Ishikawa (cell line): Measurements from ENCODE around the gene SULT1A1.

Experiments
- CEBPB ChIP-seq: IDR thresholded peaks from 2 replicates; pipeline ENCODE4 v1.6.1; 2012
- CREB1 ChIP-seq: IDR thresholded peaks from 2 replicates; pipeline ENCODE4 v1.6.1; 2012; ENCODE audit warnings: low read depth
- EGR1 ChIP-seq: IDR thresholded peaks from 2 replicates; pipeline ENCODE4 v1.6.1; 2012
- EP300 ChIP-seq: IDR thresholded peaks from 2 replicates; pipeline ENCODE4 v1.6.1; 2012; ENCODE audit warnings: borderline replicate concordance
- FOXM1 ChIP-seq: IDR thresholded peaks from 2 replicates; pipeline ENCODE4 v1.6.1; 2012; ENCODE audit warnings: low read depth, borderline replicate concordance
- MAX ChIP-seq: IDR thresholded peaks from 2 replicates; pipeline ENCODE4 v1.6.1; 2012
- NFIC ChIP-seq: IDR thresholded peaks from 2 replicates; pipeline ENCODE4 v1.6.1; 2012
- RAD21 ChIP-seq: IDR thresholded peaks from 2 replicates; pipeline ENCODE4 v1.6.1; 2012; ENCODE audit warnings: low read depth
- REST ChIP-seq: IDR thresholded peaks from 2 replicates; pipeline ENCODE4 v1.6.1; 2012; ENCODE audit warnings: low read depth, mild to moderate bottlenecking
- TAF1 ChIP-seq: IDR thresholded peaks from 2 replicates; pipeline ENCODE4 v1.6.1; 2012; ENCODE audit warnings: low read depth, mild to moderate bottlenecking
- TCF12 ChIP-seq: IDR thresholded peaks from 2 replicates; pipeline ENCODE4 v1.6.1; 2012; ENCODE audit warnings: low read depth
- TEAD4 ChIP-seq: IDR thresholded peaks from 2 replicates; pipeline ENCODE4 v1.6.1; 2012
- USF1 ChIP-seq: IDR thresholded peaks from 2 replicates; pipeline ENCODE4 v1.6.1; 2012
- YY1 ChIP-seq: IDR thresholded peaks from 2 replicates; pipeline ENCODE4 v1.6.1; 2012; ENCODE audit warnings: low read depth
- ZBTB7A ChIP-seq: IDR thresholded peaks from 2 replicates; pipeline ENCODE4 v1.6.1; 2012; ENCODE audit warnings: low read depth

SULT1A1 gene

GRCh38 chr16:28587386-28587785 is 22.5 kb downstream of the SULT1A1 start:
- TF ChIP-seq USF1 (0 out of 2 replicates have a peak, but pooled peaks have one; percentile 4), YY1 (no peak), TEAD4 (no peak)

GRCh38 chr16:28586466-28586865 is 23.4 kb downstream of the SULT1A1 start:
- TF ChIP-seq TCF12, result no peak
- TF ChIP-seq YY1, result no peak
- TF ChIP-seq EP300, result no peak
- TF ChIP-seq MAX, result no peak
- no peak for TF ChIP-seq RAD21
- TF ChIP-seq FOXM1, result no peak
- TF ChIP-seq NFIC, result no peak
- no peak for TF ChIP-seq CREB1
- TF ChIP-seq ZBTB7A, result no peak
- TF ChIP-seq TAF1, result no peak
- TF ChIP-seq USF1, result no peak
- no peak for TF ChIP-seq CEBPB

- TF ChIP-seq NFIC (peak; percentile 38; the same call in 1 of the 2 replicates), MAX (no peak)
These were observed 24.2 kb downstream of the SULT1A1 start for GRCh38 chr16:28585674-28586073.

GRCh38 chr16:28580726-28581315 is 29.0 kb downstream of the SULT1A1 start:
- TF ChIP-seq MAX, result no peak

- TF ChIP-seq TAF1 (no peak), EGR1 (no peak), CEBPB (no peak), EP300 (no peak), TEAD4 (no peak), YY1 (no peak), RAD21 (no peak), REST (no peak), ZBTB7A (no peak), CREB1 (no peak), USF1 (no peak), NFIC (no peak), TCF12 (no peak), MAX (no peak), FOXM1 (no peak)
These were observed 34.3 kb downstream of the SULT1A1 start for GRCh38 chr16:28575446-28576109.

GRCh38 chr16:28574925-28575324 is 34.9 kb downstream of the SULT1A1 start:
- no peak for TF ChIP-seq USF1
- no peak for TF ChIP-seq FOXM1
- TF ChIP-seq MAX, result no peak
- no peak for TF ChIP-seq RAD21
- no peak for TF ChIP-seq TCF12
- no peak for TF ChIP-seq CEBPB
- TF ChIP-seq TEAD4, result no peak
- TF ChIP-seq REST, result no peak
- TF ChIP-seq YY1, result no peak
- no peak for TF ChIP-seq TAF1
- no peak for TF ChIP-seq EP300
- TF ChIP-seq EGR1, result no peak
- TF ChIP-seq CREB1, result no peak
- no peak for TF ChIP-seq ZBTB7A
